Measurements from ENCODE around the gene SKIC3.

The SKIC3 gene

GRCh38 chr5:95554647-95555548, at the start of gene SKIC3, which contains the start of gene ARSK:
TSS of gene SKIC3 (minus strand) at chr5:95554977. CDS start at chr5:95547150, 7,827 bp downstream.
TSS of gene ARSK (plus strand) at chr5:95555101. CDS start at chr5:95555279, 178 bp downstream.
- DNase-seq (ENCODE audit: low read depth in 2 of 2) = peak; percentile 79 to 81

GRCh38 chr5:95600557-95600956, 45.8 kb upstream of the SKIC3 start:
- DNase-seq (ENCODE audit: low read depth in 2 of 2) = no peak

- DNase-seq (ENCODE audit: low read depth in 2 of 2) = no peak
These were observed 44.5 kb upstream of the SKIC3 start for GRCh38 chr5:95599252-95599651.

- DNase-seq (ENCODE audit: low read depth in 2 of 2) = no peak
These were observed 40.6 kb upstream of the SKIC3 start for GRCh38 chr5:95595289-95595931.

- DNase-seq (ENCODE audit: low read depth in 2 of 2) = no peak
These were observed 36.7 kb upstream of the SKIC3 start for GRCh38 chr5:95591490-95591901.

GRCh38 chr5:95590880-95591279, 36.1 kb upstream of the SKIC3 start:
- no peak for DNase-seq (ENCODE audit: low read depth in 2 of 2)

- DNase-seq (ENCODE audit: low read depth in 2 of 2) = no peak
These were observed 29.2 kb upstream of the SKIC3 start for GRCh38 chr5:95583992-95584391.

GRCh38 chr5:95581576-95581975, 26.8 kb upstream of the SKIC3 start:
- no peak for DNase-seq (ENCODE audit: low read depth in 2 of 2)

GRCh38 chr5:95572016-95572415, 17.2 kb upstream of the SKIC3 start:
- no peak for DNase-seq (ENCODE audit: low read depth in 2 of 2)

- DNase-seq (ENCODE audit: low read depth in 2 of 2) = no peak
These were observed 10.6 kb upstream of the SKIC3 start for GRCh38 chr5:95565280-95565920.

GRCh38 chr5:95564450-95564849, 9.7 kb upstream of the SKIC3 start:
- DNase-seq (ENCODE audit: low read depth in 2 of 2) = no peak

- DNase-seq (ENCODE audit: low read depth in 2 of 2) = no peak
These were observed 8.6 kb upstream of the SKIC3 start for GRCh38 chr5:95563367-95563766.

- DNase-seq (ENCODE audit: low read depth in 2 of 2) = no peak
These were observed 7.5 kb upstream of the SKIC3 start for GRCh38 chr5:95562282-95562681.

- no peak for DNase-seq (ENCODE audit: low read depth in 2 of 2)
These were observed 3.1 kb upstream of the SKIC3 start for GRCh38 chr5:95557841-95558240.

- no peak for DNase-seq (ENCODE audit: low read depth in 2 of 2)
These were observed 776 bp upstream of the SKIC3 start for GRCh38 chr5:95555553-95555952.

- DNase-seq (ENCODE audit: low read depth in 2 of 2) = no peak
These were observed 488 bp downstream of the SKIC3 start for GRCh38 chr5:95554331-95554646.

- DNase-seq (ENCODE audit: low read depth in 2 of 2) = no peak
These were observed 5.7 kb downstream of the SKIC3 start for GRCh38 chr5:95549030-95549429.

GRCh38 chr5:95543017-95543705, 11.6 kb downstream of the SKIC3 start:
- DNase-seq (ENCODE audit: low read depth in 2 of 2) = no peak

GRCh38 chr5:95537501-95537900, 17.3 kb downstream of the SKIC3 start:
- DNase-seq (ENCODE audit: low read depth in 2 of 2) = no peak

- DNase-seq (ENCODE audit: low read depth in 2 of 2) = no peak
These were observed 21.0 kb downstream of the SKIC3 start for GRCh38 chr5:95533761-95534160.

- no peak for DNase-seq (ENCODE audit: low read depth in 2 of 2)
These were observed 21.7 kb downstream of the SKIC3 start for GRCh38 chr5:95533106-95533505.

GRCh38 chr5:95532415-95532814, 22.4 kb downstream of the SKIC3 start:
- DNase-seq (ENCODE audit: low read depth in 2 of 2) = no peak
